IPS-18a (cell line): ENCODE measurements around the gene HOXB5.

ENCODE experiments used
- H3K27ac ChIP-seq: one replicate; pipeline ENCODE4 v1.5.1; 2013; ENCODE audit warnings: low read length
- H3K27me3 ChIP-seq: one replicate; pipeline ENCODE4 v1.6.1; 2013; ENCODE audit warnings: mild to moderate bottlenecking, low read length; ENCODE audit not compliant: control insufficient read depth, insufficient read depth
- H3K36me3 ChIP-seq: one replicate; pipeline ENCODE4 v1.6.1; 2013; ENCODE audit warnings: low read depth, low read length; ENCODE audit not compliant: control insufficient read depth
- H3K4me1 ChIP-seq: one replicate; pipeline ENCODE4 v1.6.1; 2013; ENCODE audit warnings: low read depth, low read length; ENCODE audit not compliant: control insufficient read depth
- H3K4me3 ChIP-seq: one replicate; pipeline ENCODE4 v1.5.1; 2013; ENCODE audit warnings: low read length
- H3K9ac ChIP-seq: one replicate; pipeline ENCODE4 v1.6.1; 2013; ENCODE audit warnings: mild to moderate bottlenecking, low read length, moderate library complexity
- H3K9me3 ChIP-seq: one replicate; pipeline ENCODE4 v1.6.1; 2013; ENCODE audit warnings: low read depth, low read length; ENCODE audit not compliant: control insufficient read depth

Gene HOXB5

DNA sequence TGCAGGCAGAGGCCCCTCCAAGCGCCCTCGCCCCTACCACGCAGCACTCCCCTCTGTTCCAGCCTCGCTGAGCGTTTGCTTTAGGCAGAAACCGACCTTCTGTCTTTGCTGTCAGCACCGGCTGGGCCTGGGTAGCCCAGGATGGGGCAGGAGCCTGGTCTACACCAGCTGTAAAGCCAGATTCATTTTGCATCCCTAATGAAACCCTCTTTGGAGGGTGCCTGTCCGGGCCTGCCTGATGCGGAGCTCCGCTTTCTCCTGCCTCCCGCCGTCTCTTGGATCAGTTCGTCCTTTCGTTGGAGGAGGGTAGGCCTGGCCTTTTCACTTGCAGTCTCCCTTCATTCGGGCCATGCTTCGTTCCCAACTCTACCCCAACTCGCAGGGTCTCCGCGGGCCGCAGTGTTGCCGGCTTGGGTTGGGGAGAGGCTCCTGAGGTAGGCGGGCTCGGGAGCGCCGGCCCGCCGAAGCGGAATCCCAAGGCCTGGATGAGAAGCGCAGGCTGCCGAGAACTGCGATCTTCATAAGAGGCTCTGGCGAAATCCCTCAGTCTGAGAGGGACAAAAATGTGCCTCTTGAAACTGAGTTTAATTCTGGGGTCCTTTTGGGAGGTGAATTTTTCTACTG is 26.4 kb upstream of the HOXB5 start:
- Histone ChIP-seq H3K4me1 (no peaks in the 10 kb centered on the region), H3K36me3 (no peaks in the 10 kb centered on the region), H3K9ac (no peak overlapping the region), H3K27ac (no peak overlapping the region), H3K27me3 (peaks cover 100% of the 10 kb centered on the region), H3K9me3 (no peaks in the 10 kb centered on the region), H3K4me3 (no peak overlapping the region)

GRCh38 chr17:48618256-48618896 is 24.8 kb upstream of the HOXB5 start:
- Histone ChIP-seq H3K27ac (no peak overlapping the region), H3K4me1 (no peaks in the 10 kb centered on the region), H3K4me3 (peak overlapping the region; percentile 4), H3K27me3 (peaks cover 100% of the 10 kb centered on the region), H3K36me3 (no peaks in the 10 kb centered on the region), H3K9ac (no peak overlapping the region), H3K9me3 (no peaks in the 10 kb centered on the region)

- H3K9ac ChIP-seq, result no peak overlapping the region
- H3K27ac ChIP-seq, result no peak overlapping the region
- peaks cover 100% of the 10 kb centered on the region for H3K27me3 ChIP-seq
- H3K36me3 ChIP-seq, result no peaks in the 10 kb centered on the region
- no peaks in the 10 kb centered on the region for H3K4me1 ChIP-seq
- H3K9me3 ChIP-seq, result no peaks in the 10 kb centered on the region
- H3K4me3 ChIP-seq, result no peak overlapping the region
Observed at GRCh38 chr17:48617471-48618255, 24.1 kb upstream of the HOXB5 start.

DNA sequence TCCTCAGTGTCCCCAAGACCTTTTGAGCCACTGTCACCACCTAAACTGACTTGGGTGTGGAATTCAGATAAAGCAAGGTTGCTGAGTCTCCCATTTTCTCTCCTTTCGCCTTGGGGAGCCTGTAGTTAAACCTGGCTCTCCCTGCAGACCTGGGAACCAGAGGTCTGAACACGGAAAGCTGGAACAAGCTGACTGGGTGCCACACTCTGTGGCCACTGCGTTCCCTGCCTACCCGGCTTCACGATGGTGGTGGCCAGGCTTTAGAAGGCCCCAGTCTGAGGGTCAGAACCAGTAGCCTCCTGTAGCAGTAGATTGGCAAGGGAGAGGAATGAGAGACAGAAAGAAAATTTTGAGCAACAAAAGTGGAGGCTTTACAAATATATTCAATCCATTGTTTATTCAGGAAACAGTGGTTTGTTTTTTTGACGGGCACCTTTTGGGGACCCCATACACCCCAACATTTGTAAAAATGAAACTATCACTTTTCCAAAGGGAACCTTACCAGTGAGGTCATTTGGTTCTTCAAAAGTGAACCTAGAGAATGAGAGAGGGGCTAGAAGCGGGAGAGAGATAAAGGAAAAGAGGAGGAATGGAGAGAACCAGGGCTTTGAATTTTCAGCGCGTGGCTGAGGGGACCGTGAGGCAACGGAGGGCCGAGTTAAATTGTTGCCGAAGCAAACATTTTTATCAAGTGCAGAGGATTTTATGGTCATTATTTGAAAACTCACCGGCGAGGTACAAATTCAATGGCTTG is 23.3 kb upstream of the HOXB5 start:
- Histone ChIP-seq H3K36me3 (no peaks in the 10 kb centered on the region), H3K27me3 (peaks cover 100% of the 10 kb centered on the region), H3K27ac (no peak overlapping the region), H3K4me1 (no peaks in the 10 kb centered on the region), H3K9ac (no peak overlapping the region), H3K9me3 (no peaks in the 10 kb centered on the region), H3K4me3 (no peak overlapping the region)

DNA sequence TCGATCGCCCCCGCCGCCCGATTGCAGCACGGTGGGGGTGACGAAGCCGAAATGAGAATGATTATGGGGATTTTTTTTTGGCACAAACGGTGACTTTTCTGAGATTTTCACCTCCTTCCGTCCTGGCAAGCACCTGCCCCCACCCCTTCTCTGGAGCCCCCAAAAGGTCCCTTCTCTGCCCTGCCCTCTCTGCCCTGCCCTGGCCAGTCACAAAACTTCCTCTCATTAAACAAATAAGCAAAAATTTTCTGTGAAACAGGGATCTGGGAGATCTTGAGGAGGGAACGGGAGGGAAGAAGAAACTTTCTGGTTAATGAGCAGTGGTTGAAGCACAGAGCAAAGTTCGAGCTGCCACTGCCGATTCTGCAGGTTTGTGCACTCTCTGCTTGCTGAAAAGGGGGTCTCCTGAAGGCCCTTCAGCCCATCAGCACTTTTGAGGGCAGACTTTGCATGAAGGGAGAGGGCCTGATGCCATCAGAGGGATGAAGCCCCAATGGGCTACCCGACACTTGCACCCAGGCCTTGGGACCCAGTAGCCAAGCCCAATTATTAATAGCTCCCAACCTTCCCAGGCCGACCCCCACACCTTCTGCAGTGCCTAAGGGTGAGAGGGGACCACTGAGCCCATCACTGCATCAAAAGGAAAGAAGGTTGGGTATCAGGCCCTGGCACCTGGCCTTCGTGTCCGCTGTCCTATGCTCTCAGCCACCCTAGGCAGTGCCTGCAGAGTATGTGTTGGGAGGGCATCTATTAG is 22.6 kb upstream of the HOXB5 start:
- Histone ChIP-seq H3K27me3 (peaks cover 100% of the 10 kb centered on the region), H3K9me3 (no peaks in the 10 kb centered on the region), H3K4me1 (no peaks in the 10 kb centered on the region), H3K36me3 (no peaks in the 10 kb centered on the region), H3K4me3 (no peak overlapping the region), H3K27ac (no peak overlapping the region), H3K9ac (no peak overlapping the region)

DNA sequence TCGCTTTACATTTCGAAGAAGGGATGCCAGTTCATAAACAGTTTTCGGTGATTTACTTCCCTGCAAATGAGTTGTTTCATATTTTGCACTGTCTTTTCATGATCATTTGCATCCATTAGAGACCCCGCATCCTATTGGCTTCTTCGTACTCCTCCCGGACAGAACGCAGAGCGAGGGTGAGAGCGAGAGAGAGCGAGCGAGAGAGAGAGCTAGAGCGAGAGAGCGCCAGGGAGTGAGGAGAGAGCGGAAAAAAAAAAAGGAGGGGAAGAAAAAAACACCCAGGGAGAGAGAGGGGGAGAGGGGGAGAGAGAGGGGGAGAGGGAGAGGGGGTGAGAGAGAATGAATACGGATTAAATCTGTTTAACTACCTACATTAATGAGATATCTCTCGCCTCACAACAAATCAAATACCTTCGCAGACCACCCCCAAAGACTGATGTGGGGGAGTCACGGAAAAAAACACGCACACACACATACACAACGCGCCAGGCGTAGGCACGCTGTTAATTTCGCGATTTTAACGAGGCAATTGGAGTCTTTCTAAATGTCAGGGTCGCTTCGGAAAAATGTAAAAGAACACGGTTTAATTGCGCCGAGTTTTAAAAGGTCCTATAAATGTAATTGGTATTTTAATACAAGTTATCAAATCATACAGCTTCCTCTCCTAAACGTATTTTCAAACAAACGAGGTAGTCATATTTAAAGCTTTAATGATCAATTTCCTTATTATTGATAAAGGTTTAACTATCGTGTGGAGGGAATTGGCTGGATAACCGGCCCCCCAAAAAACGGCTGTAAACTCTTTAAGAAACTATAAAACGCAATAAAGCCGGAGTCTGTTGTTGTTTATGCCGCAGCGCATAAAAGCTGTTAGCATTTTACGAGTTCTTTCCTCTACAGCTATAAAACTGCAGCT is 21.7 kb upstream of the HOXB5 start, which contains the start of gene HOXB8:
HOXB8 (minus strand) TSS at position 246 of the 916 bp plus-strand sequence. CDS start 588 bp downstream, outside the sequence.
- Histone ChIP-seq H3K9me3 (no peaks in the 10 kb centered on the region), H3K4me1 (peaks cover 3% of the 10 kb centered on the region), H3K36me3 (no peaks in the 10 kb centered on the region), H3K4me3 (no peak within 1 kb of the TSS), H3K27ac (no peak within 1 kb of the TSS), H3K27me3 (peaks cover 100% of the 10 kb centered on the region), H3K9ac (no peak within 1 kb of the TSS)

DNA sequence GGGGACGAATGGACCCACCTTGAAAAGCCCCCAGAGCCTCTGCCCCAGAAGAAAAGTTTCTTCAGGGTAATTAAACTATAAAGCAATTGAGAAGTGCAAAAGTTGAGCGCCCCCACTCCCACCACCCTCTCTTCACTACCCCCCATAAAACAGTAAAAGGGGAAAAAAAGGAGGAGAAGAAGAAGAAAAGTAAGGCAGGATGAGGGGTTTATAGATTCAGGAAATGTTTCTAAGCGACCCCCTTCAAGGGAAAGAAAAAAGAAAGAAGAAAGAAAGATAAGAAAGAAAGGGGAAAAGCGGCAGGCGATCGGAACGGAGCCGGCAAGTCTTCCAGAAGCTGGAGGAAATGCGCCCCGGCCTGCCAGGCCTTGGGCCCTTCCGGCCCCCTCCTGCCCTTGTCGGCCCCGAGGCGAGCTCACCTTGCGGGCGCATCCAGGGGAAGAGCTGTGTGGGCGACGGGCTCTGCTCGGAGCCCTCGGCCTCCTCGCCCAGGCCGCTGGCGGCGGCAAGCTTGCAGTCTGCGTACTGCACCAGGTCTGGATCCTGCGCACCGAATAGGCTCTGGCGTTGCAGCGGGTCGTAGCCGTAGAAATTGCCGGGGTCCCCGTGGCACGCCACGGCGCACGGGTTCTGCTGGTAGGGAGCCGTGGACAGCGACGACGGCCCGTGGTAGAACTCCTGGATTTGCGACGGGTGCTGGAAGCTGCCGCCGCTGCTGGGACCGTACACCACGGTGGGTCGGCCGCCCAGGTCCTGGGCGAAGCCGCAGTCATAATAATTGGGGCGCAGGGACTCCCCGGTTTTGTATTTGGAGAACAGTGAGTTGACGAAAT is 20.5 kb upstream of the HOXB5 start:
- H3K9ac ChIP-seq, result no peak overlapping the region
- peaks cover 3% of the 10 kb centered on the region for H3K4me1 ChIP-seq
- peaks cover 100% of the 10 kb centered on the region for H3K27me3 ChIP-seq
- H3K4me3 ChIP-seq, result no peak overlapping the region
- no peaks in the 10 kb centered on the region for H3K36me3 ChIP-seq
- H3K27ac ChIP-seq, result no peak overlapping the region
- no peaks in the 10 kb centered on the region for H3K9me3 ChIP-seq

- peaks cover 3% of the 10 kb centered on the region for H3K4me1 ChIP-seq
- H3K36me3 ChIP-seq, result no peaks in the 10 kb centered on the region
- no peaks in the 10 kb centered on the region for H3K9me3 ChIP-seq
- H3K27me3 ChIP-seq, result peaks cover 100% of the 10 kb centered on the region
- no peak overlapping the region for H3K9ac ChIP-seq
- H3K4me3 ChIP-seq, result peak overlapping the region; percentile 14
- H3K27ac ChIP-seq, result no peak overlapping the region
Observed at GRCh38 chr17:48612854-48613691, 19.5 kb upstream of the HOXB5 start.

- Histone ChIP-seq H3K36me3 (no peaks in the 10 kb centered on the region), H3K27me3 (peaks cover 100% of the 10 kb centered on the region), H3K4me1 (peaks cover 3% of the 10 kb centered on the region), H3K9me3 (no peaks in the 10 kb centered on the region), H3K27ac (no peak overlapping the region), H3K9ac (no peak overlapping the region), H3K4me3 (no peak overlapping the region)
Observed at GRCh38 chr17:48612456-48612853, 18.9 kb upstream of the HOXB5 start.
